Neutrophil (primary cell): ENCODE measurements around the gene HOXA4.
A peak's percentile ranks its signal among the peaks of the same experiment; 100 is the strongest.

Experiments
- H3K27ac ChIP-seq: fragments of 200-600 bp; sonication (generic); 2 replicates; pipeline ENCODE4 v1.5.1; 2016; ENCODE audit warnings: mild to moderate bottlenecking, moderate library complexity
- H3K27me3 ChIP-seq: fragments of 200-600 bp; sonication (generic); 2 replicates; pipeline ENCODE4 v1.6.0; 2016; ENCODE audit warnings: mild to moderate bottlenecking
- H3K36me3 ChIP-seq: fragments of 200-600 bp; sonication (generic); 2 replicates; pipeline ENCODE4 v1.5.1; 2017
- H3K4me1 ChIP-seq, 2 experiments: fragments of 200-600 bp in 1 of 2; sonication (generic) in 1 of 2; 1 replicate in 1 of 2; 2 replicates in 1 of 2; pipeline versions ENCODE4 v1.5.1 to v1.6.1; 2013 to 2016; ENCODE audit warnings: low read depth in 1 of 2, low read length in 1 of 2, mild to moderate bottlenecking in 1 of 2, moderate library complexity in 1 of 2; ENCODE audit not compliant: control insufficient read depth in 1 of 2, insufficient read depth in 1 of 2
- H3K4me3 ChIP-seq, 2 experiments: fragments of 200-600 bp in 1 of 2; sonication (generic) in 1 of 2; 1 replicate in 1 of 2; 2 replicates in 1 of 2; pipeline ENCODE4 v1.5.1; 2013 to 2016; ENCODE audit warnings: low read depth in 1 of 2, low read length in 1 of 2, mild to moderate bottlenecking in 1 of 2, moderate library complexity in 1 of 2
- H3K9me3 ChIP-seq: fragments of 200-600 bp; sonication (generic); 2 replicates; pipeline ENCODE4 v1.5.1; 2016
- TF ChIP-seq, protein P1 (sequence below): fragments of 200-600 bp; sonication (generic); IDR thresholded peaks from 2 replicates; pipeline ENCODE4 v1.5.1; 2016; ENCODE audit warnings: antibody characterized with exemption

The HOXA4 gene

DNA sequence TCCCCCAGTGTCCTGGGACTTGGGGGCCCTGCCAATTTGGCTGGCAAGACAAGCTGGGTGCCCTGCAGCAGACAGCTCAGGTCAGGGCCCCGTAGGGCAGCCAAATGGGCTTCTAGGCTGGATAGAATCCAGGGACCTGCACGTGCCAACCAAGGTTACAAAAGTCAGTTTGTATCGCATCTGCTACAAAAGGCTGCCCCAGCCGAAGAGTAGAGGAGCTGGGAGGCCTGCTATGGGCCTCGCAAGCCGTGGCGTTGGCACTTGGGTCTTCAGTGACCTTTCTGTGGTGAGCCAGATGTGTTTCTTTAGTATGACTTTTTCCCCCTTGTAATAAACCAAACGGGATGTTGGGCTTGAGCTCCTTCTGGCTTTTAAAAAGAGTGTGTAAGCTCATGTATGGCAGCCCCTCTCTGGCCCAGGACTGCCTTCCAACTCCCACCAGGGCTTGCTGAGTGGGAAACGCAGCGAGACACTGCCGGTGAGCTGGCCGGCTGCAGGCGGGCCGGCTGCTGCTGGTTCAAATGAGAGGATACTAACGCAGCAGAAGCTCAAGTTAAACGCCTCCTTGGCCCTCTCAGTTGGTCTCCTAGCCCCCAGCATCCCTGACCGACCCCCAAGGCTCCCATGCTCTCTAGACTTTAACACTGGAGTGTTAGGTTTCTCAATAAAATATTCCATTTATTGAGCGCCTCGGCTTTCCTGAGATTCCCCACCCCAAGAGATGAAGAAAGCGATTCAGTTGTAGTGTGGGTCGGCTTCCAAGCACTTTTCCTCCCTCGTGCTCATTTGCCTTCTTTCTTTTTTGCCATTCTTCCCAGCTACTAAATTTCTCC is 46.6 kb upstream of the HOXA4 start:
- Histone ChIP-seq H3K27ac (no peak overlapping the region), H3K4me3 (no peak overlapping the region), H3K9me3 (no peaks in the 10 kb centered on the region), H3K4me1 (peaks cover 23 to 34% of the 10 kb centered on the region in 2 experiments), H3K27me3 (peaks cover 100% of the 10 kb centered on the region), H3K36me3 (no peaks in the 10 kb centered on the region)
- TF ChIP-seq, protein P1, sequence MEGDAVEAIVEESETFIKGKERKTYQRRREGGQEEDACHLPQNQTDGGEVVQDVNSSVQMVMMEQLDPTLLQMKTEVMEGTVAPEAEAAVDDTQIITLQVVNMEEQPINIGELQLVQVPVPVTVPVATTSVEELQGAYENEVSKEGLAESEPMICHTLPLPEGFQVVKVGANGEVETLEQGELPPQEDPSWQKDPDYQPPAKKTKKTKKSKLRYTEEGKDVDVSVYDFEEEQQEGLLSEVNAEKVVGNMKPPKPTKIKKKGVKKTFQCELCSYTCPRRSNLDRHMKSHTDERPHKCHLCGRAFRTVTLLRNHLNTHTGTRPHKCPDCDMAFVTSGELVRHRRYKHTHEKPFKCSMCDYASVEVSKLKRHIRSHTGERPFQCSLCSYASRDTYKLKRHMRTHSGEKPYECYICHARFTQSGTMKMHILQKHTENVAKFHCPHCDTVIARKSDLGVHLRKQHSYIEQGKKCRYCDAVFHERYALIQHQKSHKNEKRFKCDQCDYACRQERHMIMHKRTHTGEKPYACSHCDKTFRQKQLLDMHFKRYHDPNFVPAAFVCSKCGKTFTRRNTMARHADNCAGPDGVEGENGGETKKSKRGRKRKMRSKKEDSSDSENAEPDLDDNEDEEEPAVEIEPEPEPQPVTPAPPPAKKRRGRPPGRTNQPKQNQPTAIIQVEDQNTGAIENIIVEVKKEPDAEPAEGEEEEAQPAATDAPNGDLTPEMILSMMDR: no peak

DNA sequence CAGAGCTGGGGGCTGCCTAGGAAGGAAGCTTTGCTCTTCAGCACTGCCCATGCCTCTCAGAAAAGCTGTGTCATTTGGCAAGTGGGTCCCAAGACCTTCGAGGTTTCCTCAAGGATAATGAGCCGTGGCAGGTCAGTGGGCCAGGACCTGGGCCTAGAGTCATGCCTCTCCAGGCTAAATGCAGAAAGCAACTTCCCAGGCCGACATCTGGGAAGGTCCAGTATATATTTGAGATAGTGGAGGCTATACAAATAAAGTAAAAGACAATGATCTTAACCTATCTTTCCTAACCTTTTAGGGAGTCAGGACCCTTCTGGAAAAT is 45.9 kb upstream of the HOXA4 start:
- Histone ChIP-seq H3K4me3 (no peak overlapping the region), H3K27ac (no peak overlapping the region), H3K9me3 (no peaks in the 10 kb centered on the region), H3K27me3 (peaks cover 100% of the 10 kb centered on the region), H3K36me3 (no peaks in the 10 kb centered on the region), H3K4me1 (peaks cover 29 to 41% of the 10 kb centered on the region in 2 experiments)
- TF ChIP-seq, protein P1: no peak

DNA sequence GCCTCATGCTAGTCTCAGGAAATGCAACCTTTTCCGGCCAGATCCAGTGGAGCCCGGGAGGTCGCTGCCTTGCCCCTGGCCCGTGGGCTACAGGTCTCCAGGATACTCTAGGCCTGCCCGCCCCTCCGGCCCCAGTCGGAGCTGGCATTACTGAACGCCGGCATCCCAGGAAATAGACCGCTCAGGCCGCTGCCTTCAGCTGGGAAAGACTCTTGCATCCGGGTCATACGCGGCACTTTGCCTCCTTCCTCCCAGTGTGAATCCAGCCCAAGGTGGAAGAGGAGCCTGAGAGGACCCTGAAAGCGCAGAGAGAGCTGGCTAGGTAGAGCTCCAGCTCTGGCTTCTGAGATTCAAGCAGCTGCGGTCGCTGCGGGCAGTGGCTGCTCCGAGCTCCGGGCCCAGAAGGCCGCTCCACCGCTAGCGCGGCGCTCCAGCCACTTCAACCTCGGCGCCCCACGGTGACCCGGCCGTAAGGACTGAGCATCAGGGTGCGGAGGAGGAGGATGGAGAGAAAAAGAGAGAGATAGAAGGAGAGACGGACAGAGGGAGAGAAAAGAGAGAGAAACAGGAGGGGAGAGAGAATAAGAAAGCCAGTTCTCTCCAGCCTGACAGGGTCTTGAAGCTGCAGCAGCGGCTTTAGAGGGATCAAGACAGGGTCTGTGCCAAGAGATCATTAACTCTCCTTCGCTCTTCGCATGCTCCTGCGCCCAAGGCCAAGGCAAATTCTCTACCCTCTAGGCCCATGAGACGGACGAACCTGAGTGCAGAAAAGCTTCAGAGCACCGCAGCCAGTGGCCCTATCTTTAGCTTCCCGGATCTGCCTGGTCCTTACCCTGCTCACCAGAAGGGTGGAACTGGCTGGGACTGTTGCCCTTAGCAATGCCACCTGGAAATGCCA is 45.3 kb upstream of the HOXA4 start:
- TF ChIP-seq, protein P1: no peak
- Histone ChIP-seq H3K4me3 (no peak overlapping the region), H3K36me3 (no peaks in the 10 kb centered on the region), H3K9me3 (no peaks in the 10 kb centered on the region), H3K27me3 (peaks cover 100% of the 10 kb centered on the region), H3K27ac (no peak overlapping the region), H3K4me1 (peaks cover 29 to 43% of the 10 kb centered on the region in 2 experiments)

DNA sequence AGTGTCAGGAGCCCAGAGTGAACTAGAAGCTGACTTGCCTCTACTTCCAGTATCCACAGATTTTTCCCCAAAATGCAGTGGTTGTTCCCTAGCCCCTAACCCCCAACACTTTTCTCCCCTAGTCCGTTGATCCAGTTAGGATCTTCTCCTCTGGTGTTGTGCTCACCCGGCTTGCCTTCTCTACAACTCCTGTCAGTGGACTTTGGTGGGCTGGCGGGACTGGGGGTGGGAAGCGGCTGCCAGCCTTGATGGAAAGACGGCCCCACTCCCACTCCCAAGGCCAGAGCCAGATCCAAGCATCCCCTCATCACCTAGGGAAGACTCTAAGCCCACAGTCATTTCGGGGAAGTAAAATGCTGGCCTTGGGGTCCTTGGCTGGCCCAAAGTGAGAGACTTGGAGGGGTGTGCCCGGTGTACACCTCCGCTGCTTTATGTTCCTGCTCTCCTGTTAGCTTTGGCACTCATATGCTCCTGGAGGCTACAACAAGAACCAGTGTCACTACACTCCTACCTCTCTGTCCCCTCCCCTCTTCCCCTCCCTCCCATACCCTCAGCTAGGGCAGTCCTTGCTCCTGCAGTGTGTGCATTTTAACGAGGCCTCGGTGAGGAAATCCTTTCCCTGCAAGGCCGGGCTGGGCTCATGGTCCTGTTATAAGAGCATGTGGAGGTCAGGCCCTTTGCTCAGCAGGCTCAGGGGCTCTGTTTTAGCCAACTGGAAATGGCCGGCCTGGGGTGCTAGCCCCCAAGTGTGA is 44.5 kb upstream of the HOXA4 start:
- H3K36me3 ChIP-seq: no peaks in the 10 kb centered on the region
- H3K27me3 ChIP-seq: peaks cover 100% of the 10 kb centered on the region
- H3K4me1 ChIP-seq: peaks cover 29 to 43% of the 10 kb centered on the region in 2 experiments
- no peaks in the 10 kb centered on the region for H3K9me3 ChIP-seq
- peak overlapping the region in 1 of 2 experiments; percentile 67 for H3K4me3 ChIP-seq
- TF ChIP-seq, protein P1: no peak
- no peak overlapping the region for H3K27ac ChIP-seq
